H9 (cell line): ENCODE data around the gene GPX7. TPM values are rescaled to one million over a fixed set of nuclear protein-coding genes. Genes with fewer than 3 reads are reported as not detected.

Experiments used
- DNase-seq: peaks from one replicate; pipeline ENCODE4 v3.0.0-alpha.2; 2017
- H2AFZ ChIP-seq: one replicate; pipeline ENCODE4 v1.6.1; 2013; ENCODE audit warnings: mild to moderate bottlenecking, low read length, control low read depth, moderate library complexity
- H2AK5ac ChIP-seq: 2 replicates; pipeline ENCODE4 v1.6.1; 2013; ENCODE audit warnings: low read length, control low read depth, mixed read lengths; ENCODE audit not compliant: insufficient read length
- H2BK120ac ChIP-seq: one replicate; pipeline ENCODE4 v1.6.1; 2013; ENCODE audit warnings: low read depth, mild to moderate bottlenecking, low read length, control low read depth, inconsistent platforms; ENCODE audit not compliant: poor library complexity, severe bottlenecking
- H2BK12ac ChIP-seq: 2 replicates; pipeline ENCODE4 v1.6.1; 2013; ENCODE audit warnings: low read length, control low read depth, mixed read lengths, low read depth; ENCODE audit not compliant: insufficient read length
- H2BK15ac ChIP-seq: 2 replicates; pipeline ENCODE4 v1.6.1; 2013; ENCODE audit warnings: low read depth, low read length, control low read depth
- H2BK20ac ChIP-seq: one replicate; pipeline ENCODE4 v1.6.1; 2013; ENCODE audit warnings: low read depth, mild to moderate bottlenecking, low read length, control low read depth, inconsistent platforms; ENCODE audit not compliant: poor library complexity, severe bottlenecking
- H2BK5ac ChIP-seq: 2 replicates; pipeline ENCODE4 v1.6.1; 2013; ENCODE audit warnings: low read length, control low read depth, mixed read lengths; ENCODE audit not compliant: insufficient read length
- H3K14ac ChIP-seq: 2 replicates; pipeline ENCODE4 v1.6.1; 2013; ENCODE audit warnings: low read length, control low read depth; ENCODE audit not compliant: insufficient read depth
- H3K18ac ChIP-seq: 2 replicates; pipeline ENCODE4 v1.6.1; 2013; ENCODE audit warnings: low read depth, mild to moderate bottlenecking, mixed read lengths, low read length, control low read depth; ENCODE audit not compliant: insufficient read length
- H3K23ac ChIP-seq: 2 replicates; pipeline ENCODE4 v1.6.1; 2013; ENCODE audit warnings: low read length, control low read depth, mixed read lengths, low read depth; ENCODE audit not compliant: insufficient read length
- H3K23me2 ChIP-seq: 2 replicates; pipeline ENCODE4 v1.6.1; 2013; ENCODE audit warnings: low read depth, mild to moderate bottlenecking, mixed read lengths, low read length, control low read depth; ENCODE audit not compliant: insufficient read length, poor library complexity, severe bottlenecking
- H3K27ac ChIP-seq: 2 replicates; pipeline ENCODE4 v1.5.1; 2013; ENCODE audit warnings: low read length, control low read depth, mixed read lengths, low read depth; ENCODE audit not compliant: insufficient read length
- H3K27me3 ChIP-seq: 2 replicates; pipeline ENCODE4 v1.6.1; 2013; ENCODE audit warnings: low read length, control low read depth, inconsistent platforms; ENCODE audit not compliant: insufficient read depth
- H3K4ac ChIP-seq: 2 replicates; pipeline ENCODE4 v1.6.1; 2013; ENCODE audit warnings: low read depth, mild to moderate bottlenecking, control low read depth, inconsistent platforms, low read length, moderate library complexity
- H3K4me1 ChIP-seq: 2 replicates; pipeline ENCODE4 v1.6.1; 2013; ENCODE audit warnings: low read length, control low read depth, inconsistent platforms; ENCODE audit not compliant: insufficient read depth
- H3K4me2 ChIP-seq: 2 replicates; pipeline ENCODE4 v1.6.1; 2013; ENCODE audit warnings: low read length, control low read depth, mixed read lengths; ENCODE audit not compliant: insufficient read length, insufficient read depth
- H3K56ac ChIP-seq: 2 replicates; pipeline ENCODE4 v1.6.1; 2013; ENCODE audit warnings: low read depth, mild to moderate bottlenecking, mixed read lengths, low read length, control low read depth; ENCODE audit not compliant: insufficient read length
- H3K79me1 ChIP-seq: 2 replicates; pipeline ENCODE4 v1.6.1; 2013; ENCODE audit warnings: low read depth, mild to moderate bottlenecking, moderate library complexity, low read length, control low read depth, inconsistent platforms; ENCODE audit not compliant: insufficient read depth, poor library complexity, severe bottlenecking
- H3K79me2 ChIP-seq: 2 replicates; pipeline ENCODE4 v1.6.1; 2013; ENCODE audit warnings: low read length, control low read depth, inconsistent platforms; ENCODE audit not compliant: insufficient read depth
- H3K9ac ChIP-seq: 2 replicates; pipeline ENCODE4 v1.6.1; 2013; ENCODE audit warnings: low read length, control low read depth, mixed read lengths; ENCODE audit not compliant: insufficient read length; ENCODE audit errors: extremely low read depth
- H3K9me3 ChIP-seq: one replicate; pipeline ENCODE4 v1.6.1; 2013; ENCODE audit warnings: low read depth, low read length, inconsistent platforms; ENCODE audit not compliant: control insufficient read depth
- H3T11ph ChIP-seq: one replicate; pipeline ENCODE4 v1.6.1; 2013; ENCODE audit warnings: mild to moderate bottlenecking, low read length, control low read depth, inconsistent platforms
- H4K20me1 ChIP-seq: one replicate; pipeline ENCODE4 v1.6.1; 2013; ENCODE audit not compliant: control insufficient read depth, insufficient read length, insufficient read depth
- H4K5ac ChIP-seq: 2 replicates; pipeline ENCODE4 v1.6.1; 2013; ENCODE audit warnings: low read depth, mild to moderate bottlenecking, mixed read lengths, low read length, control low read depth; ENCODE audit not compliant: insufficient read length
- H4K8ac ChIP-seq: replicated peaks from 2 replicates; pipeline ENCODE4 v1.6.1; 2013; ENCODE audit warnings: low read length, control low read depth, mixed read lengths, low read depth; ENCODE audit not compliant: insufficient read length
- H4K91ac ChIP-seq: 2 replicates; pipeline ENCODE4 v1.6.1; 2013; ENCODE audit warnings: low read depth, mild to moderate bottlenecking, moderate library complexity, mixed read lengths, low read length, control low read depth; ENCODE audit not compliant: insufficient read length
- H3K27ac Mint-ChIP-seq, 3 experiments: 2 replicates in 2 of 3; 3 replicates in 1 of 3; pipeline ENCODE4 v1.8.0; 2020 to 2021; ENCODE audit warnings: mixed read lengths in 3 of 3, mild to moderate bottlenecking in 1 of 3, moderate library complexity in 1 of 3
- H3K27me3 Mint-ChIP-seq: 2 replicates; pipeline ENCODE4 v1.8.0; 2021; ENCODE audit warnings: low read depth, mild to moderate bottlenecking, moderate library complexity, mixed read lengths
- H3K36me3 Mint-ChIP-seq, 3 experiments: 2 replicates in 2 of 3; 3 replicates in 1 of 3; pipeline ENCODE4 v1.8.0; 2020 to 2021; ENCODE audit warnings: low read depth in 3 of 3, mixed read lengths in 3 of 3; ENCODE audit not compliant: insufficient read depth in 1 of 3
- H3K4me1 Mint-ChIP-seq, 2 experiments: 2 replicates each; pipeline ENCODE4 v1.8.0; 2020; ENCODE audit warnings: mixed read lengths in 2 of 2
- H3K4me3 Mint-ChIP-seq, 2 experiments: 2 replicates in 1 of 2; 3 replicates in 1 of 2; pipeline ENCODE4 v1.8.0; 2020 to 2021; ENCODE audit warnings: mild to moderate bottlenecking in 2 of 2, mixed read lengths in 2 of 2, moderate library complexity in 1 of 2
- H3K9me3 Mint-ChIP-seq, 2 experiments: 2 replicates in 1 of 2; 3 replicates in 1 of 2; pipeline ENCODE4 v1.8.0; 2020; ENCODE audit warnings: mild to moderate bottlenecking in 2 of 2, mixed read lengths in 2 of 2, moderate library complexity in 1 of 2
- CTCF ChIP-seq: fragments of 200-600 bp; sonication (generic); conservative IDR thresholded peaks from 3 replicates; pipeline ENCODE4 v1.8.0; 2021; ENCODE audit warnings: antibody characterized with exemption, mild to moderate bottlenecking
- WGBS: extraction: QIAGEN DNeasy Blood & Tissue Kit; methylation state at CpG from one replicate; pipeline ENCODE4 v1.1.7; 2013; ENCODE audit warnings: missing lambda C conversion rate, low lambda C conversion rate, mixed read lengths; ENCODE audit not compliant: insufficient read length; ENCODE audit errors: extremely low coverage; 5-methylcytosine and 5-hydroxymethylcytosine counted together
- total RNA-seq: library from RNA; stranded (reverse); gene quantifications from 2 replicates; pipeline ENCODE4 v1.2.1, GENCODE V29; 2021

Gene GPX7
- total RNA-seq, 1 experiment from 2014 or later: 12.1 TPM

GRCh38 chr1:52597912-52598311 is 4.3 kb upstream of the GPX7 start:
- no CpG with 5 or more reads among the region's 2 CpGs for WGBS
- no peak overlapping the region for H3K9ac ChIP-seq
- Mint-ChIP-seq H3K27me3 (peaks cover 35% of the 10 kb centered on the region), H3K36me3 (no peaks in the 10 kb centered on the region), H3K4me3 (no peak overlapping the region), H3K4me1 (peaks cover 12 to 20% of the 10 kb centered on the region in 2 experiments), H3K9me3 (no peaks in the 10 kb centered on the region), H3K27ac (no peak overlapping the region)
- no peak overlapping the region for H2BK20ac ChIP-seq
- H3K18ac ChIP-seq: no peak overlapping the region
- H3K14ac ChIP-seq: no peak overlapping the region; the same call in 1 of the 2 replicates
- peaks cover 8% of the 10 kb centered on the region; the same call in 1 of the 2 replicates for H3K27me3 ChIP-seq
- TF ChIP-seq CTCF: no peak
- DNase-seq: no peak
- peaks cover 4% of the 10 kb centered on the region; the same call in 1 of the 2 replicates for H3K4me1 ChIP-seq
- H3K23me2 ChIP-seq: peaks cover 7% of the 10 kb centered on the region
- no peaks in the 10 kb centered on the region for H3K79me1 ChIP-seq
- no peak overlapping the region for H3K27ac ChIP-seq
- H4K91ac ChIP-seq: no peak overlapping the region
- no peak overlapping the region for H4K8ac ChIP-seq
- no peak overlapping the region for H2BK15ac ChIP-seq
- no peak overlapping the region for H3K4me2 ChIP-seq
- no peak overlapping the region for H3K56ac ChIP-seq
- no peak overlapping the region for H2AK5ac ChIP-seq
- no peak overlapping the region for H2AFZ ChIP-seq
- peaks cover 3% of the 10 kb centered on the region for H4K20me1 ChIP-seq
- H3T11ph ChIP-seq: no peak overlapping the region
- no peaks in the 10 kb centered on the region for H3K79me2 ChIP-seq
- H3K23ac ChIP-seq: no peak overlapping the region
- H3K4ac ChIP-seq: no peak overlapping the region
- H2BK120ac ChIP-seq: no peak overlapping the region
- no peak overlapping the region for H4K5ac ChIP-seq
- no peak overlapping the region for H2BK12ac ChIP-seq
- no peak overlapping the region for H2BK5ac ChIP-seq
- H3K9me3 ChIP-seq: no peaks in the 10 kb centered on the region
